Fibroblast of mammary gland (primary cell): ENCODE measurements around the gene POC1B.

ENCODE experiments used
- DNase-seq: peaks from one replicate; pipeline ENCODE4 v3.0.0-alpha.2; 2010; ENCODE audit warnings: low read depth
- H3K4me3 ChIP-seq: 2 replicates; pipeline ENCODE4 v1.5.1; 2011; ENCODE audit warnings: low read depth, mild to moderate bottlenecking, low read length, moderate library complexity; ENCODE audit not compliant: control insufficient read depth
- CTCF ChIP-seq: conservative IDR thresholded peaks from 2 replicates; pipeline ENCODE4 v1.5.1; 2011; ENCODE audit warnings: low read depth, low read length, inconsistent platforms; ENCODE audit not compliant: control insufficient read depth, insufficient read depth

Gene POC1B

GRCh38 chr12:89393551-89394121 is 132.2 kb downstream of the POC1B start:
- no peak for DNase-seq
- no peak for TF ChIP-seq CTCF
- no peak overlapping the region for H3K4me3 ChIP-seq

GRCh38 chr12:89392391-89392790 is 133.5 kb downstream of the POC1B start:
- DNase-seq: no peak
- TF ChIP-seq CTCF: no peak
- no peak overlapping the region for H3K4me3 ChIP-seq

- TF ChIP-seq CTCF: no peak
- H3K4me3 ChIP-seq: no peak overlapping the region
- no peak for DNase-seq
Observed at GRCh38 chr12:89391726-89392336, 134.0 kb downstream of the POC1B start.

- no peak overlapping the region for H3K4me3 ChIP-seq
- peak; percentile 82 for DNase-seq
- TF ChIP-seq CTCF: no peak
Observed at GRCh38 chr12:89390802-89391673, 134.8 kb downstream of the POC1B start.

GRCh38 chr12:89389755-89390661 is 135.8 kb downstream of the POC1B start:
- TF ChIP-seq CTCF: no peak
- no peak overlapping the region for H3K4me3 ChIP-seq
- no peak for DNase-seq

- no peak overlapping the region for H3K4me3 ChIP-seq
- DNase-seq: no peak
- TF ChIP-seq CTCF: no peak
Observed at GRCh38 chr12:89386138-89386537, 139.7 kb downstream of the POC1B start.
